GM18867 (cell line): ENCODE results near the gene FAM53A.

Experiments used
- ATAC-seq: cut with Tn5 transposase; IDR thresholded peaks from one replicate; pipeline ENCODE4 v1.9.1; 2021; ENCODE audit warnings: mild to moderate bottlenecking, moderate library complexity; ENCODE audit not compliant: unreplicated experiment

The FAM53A gene

DNA sequence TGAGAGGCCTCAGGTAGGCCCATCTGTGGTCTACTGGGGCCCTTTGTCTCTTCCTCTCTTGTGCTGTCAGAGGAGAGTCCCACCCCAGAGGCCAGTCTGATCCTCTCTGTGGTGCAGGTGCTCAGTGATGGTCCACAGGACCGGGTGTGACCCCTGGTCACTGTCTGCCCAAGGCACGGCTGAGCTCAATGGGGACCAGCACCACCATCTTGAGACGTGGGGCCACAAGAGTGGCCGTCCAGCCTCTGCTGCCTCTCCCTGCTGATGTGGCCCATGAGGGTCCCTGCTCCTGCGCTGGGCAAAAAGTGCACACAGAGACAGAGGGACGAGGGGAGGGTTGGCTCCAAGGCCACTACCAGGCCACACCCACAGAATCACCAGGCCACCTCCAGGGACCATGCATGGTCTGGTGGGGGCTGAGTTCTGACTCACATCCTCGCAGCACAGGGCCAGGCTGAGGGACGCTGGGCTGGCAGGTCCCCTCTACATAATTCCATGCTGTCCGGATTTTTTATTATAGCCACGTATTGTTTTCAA is 88.3 kb downstream of the FAM53A start:
- no peak for ATAC-seq

DNA sequence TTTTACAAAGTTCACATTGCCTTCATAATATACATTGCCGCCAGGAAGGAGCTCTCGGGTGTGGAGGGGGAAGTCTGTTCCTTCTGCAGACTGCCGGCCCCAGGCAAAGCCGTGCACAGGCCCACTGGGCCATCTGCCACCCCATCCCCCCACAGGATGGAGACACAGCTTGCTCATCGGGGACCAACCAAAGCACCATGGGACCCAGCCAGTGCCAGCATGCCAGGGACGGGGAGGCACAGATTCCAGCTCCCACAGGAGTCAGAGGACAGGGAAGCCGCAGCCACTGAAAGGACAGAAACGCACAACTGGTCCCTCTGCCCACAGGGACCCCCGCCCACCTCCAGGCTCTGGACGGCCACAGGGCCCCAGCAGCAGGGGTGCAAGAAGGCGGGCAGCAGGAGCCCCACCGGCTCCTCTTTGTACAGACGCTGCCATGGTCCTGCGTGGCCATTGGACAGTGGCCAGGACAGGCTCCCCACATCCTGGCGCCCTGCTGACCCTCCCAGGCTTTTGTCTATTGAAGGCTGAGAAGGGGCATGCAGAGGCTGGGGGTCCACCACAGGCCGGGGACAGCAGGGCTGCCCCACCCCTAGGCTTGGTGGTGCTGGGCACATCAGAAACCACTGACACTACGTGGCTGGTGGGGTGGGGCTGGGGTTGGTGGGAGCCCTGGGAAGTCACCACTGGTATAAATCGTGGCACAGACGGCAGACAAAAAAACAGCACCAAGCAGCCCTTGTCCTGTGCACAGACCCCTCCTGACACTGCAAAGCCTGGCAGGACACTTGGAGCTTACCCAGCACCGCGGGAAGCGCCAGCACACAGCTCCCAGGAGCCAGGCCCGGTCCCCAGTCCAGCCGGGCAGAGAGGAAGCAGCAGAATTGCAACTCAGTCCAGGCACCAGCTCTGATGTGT is 89.0 kb downstream of the FAM53A start:
- ATAC-seq: no peak

GRCh38 chr4:1593881-1594345 is 90.2 kb downstream of the FAM53A start:
- ATAC-seq: no peak

- no peak for ATAC-seq
Observed at GRCh38 chr4:1593458-1593857, 90.7 kb downstream of the FAM53A start.

DNA sequence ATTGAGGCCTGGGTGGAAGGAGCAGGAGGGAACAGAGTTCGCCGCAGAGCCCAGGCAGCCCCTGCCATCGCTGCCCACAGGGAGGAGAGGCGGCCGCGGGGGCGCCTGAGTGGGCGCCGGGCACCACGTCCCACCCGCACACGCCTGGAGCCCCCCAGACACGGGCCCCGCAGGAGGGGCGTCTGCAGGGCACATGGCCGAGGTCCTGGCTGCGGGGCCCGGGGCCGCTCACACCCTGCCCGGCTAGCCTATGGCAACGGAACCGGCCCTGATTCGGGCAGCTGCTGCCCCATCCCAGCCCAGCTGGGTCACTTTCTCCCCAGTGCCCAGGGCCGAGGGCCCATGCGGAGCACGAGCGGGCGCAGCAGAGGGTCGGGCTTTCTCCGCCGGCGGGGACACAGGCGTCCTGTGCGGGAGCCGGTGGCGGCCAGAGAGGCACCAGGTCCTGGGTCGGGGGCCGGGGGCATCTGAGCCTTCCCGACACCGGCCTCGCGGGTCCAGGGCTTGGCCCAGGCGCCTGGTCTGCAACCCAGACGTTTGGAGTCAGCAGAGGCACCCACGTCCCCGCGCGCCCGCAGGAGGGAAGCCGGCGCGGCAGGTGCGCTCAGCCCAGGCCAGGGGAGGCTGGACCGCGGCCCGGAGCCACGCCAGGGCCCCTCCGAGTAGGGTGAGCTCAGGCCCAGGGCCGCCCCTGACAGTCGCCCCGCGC is 91.2 kb downstream of the FAM53A start:
- no peak for ATAC-seq

GRCh38 chr4:1592068-1592708 is 91.9 kb downstream of the FAM53A start:
- ATAC-seq: no peak

DNA sequence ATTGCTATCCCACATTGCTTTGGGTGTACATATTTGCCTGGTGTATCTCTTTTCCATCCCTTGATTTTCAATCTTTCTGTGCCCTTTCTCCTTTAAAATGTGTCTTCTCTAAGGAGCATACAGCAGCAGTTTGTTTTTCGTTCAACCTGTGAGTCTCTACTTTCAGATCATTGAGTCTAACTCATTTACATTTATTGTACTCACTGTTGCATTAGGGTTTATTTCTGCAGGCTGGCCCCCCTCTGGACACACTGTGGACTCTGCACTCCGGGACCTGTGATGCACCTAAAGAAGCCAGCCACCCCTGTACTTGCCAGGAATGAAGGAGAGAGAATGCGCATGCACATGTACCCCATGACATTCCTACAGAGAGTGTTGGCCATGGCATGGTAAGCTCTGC is 93.0 kb downstream of the FAM53A start:
- ATAC-seq: no peak

DNA sequence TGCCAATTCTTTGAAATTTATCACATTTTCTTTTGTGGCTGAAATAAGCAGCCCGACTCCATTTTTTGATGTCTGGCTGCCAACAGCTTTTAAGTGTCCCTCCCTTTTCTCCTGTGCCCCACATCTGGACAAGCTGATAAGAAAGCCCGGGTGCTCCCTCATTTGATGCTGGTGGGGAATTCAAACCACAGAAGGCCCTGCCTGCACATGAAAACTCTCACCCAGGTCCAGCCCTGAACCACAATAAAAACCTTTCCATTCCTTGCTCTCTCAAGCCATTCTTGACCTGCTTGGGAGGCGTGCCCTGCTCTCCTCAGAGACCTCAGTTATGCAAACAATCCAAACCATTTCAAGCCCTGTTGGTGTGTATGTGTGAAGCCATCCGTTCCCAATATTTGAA is 93.9 kb downstream of the FAM53A start:
- no peak for ATAC-seq
